22Rv1 (cell line): ENCODE measurements around the gene MAGEA9B.
"Not testable (repeated sequence)": the region's sequence is repeated elsewhere in the genome, so short reads cannot be mapped to it uniquely, and the experiment has no call there.

Experiments used
- ZFX ChIP-seq: fragments of 450-650 bp; IDR thresholded peaks from 2 replicates; pipeline ENCODE4 v1.6.1; 2017; ENCODE audit warnings: antibody characterized with exemption, borderline replicate concordance
- TF ChIP-seq, protein P1 (sequence below): fragments of 450-650 bp; IDR thresholded peaks from 2 replicates; pipeline ENCODE4 v1.5.1; 2017; ENCODE audit warnings: mild to moderate bottlenecking

DNA sequence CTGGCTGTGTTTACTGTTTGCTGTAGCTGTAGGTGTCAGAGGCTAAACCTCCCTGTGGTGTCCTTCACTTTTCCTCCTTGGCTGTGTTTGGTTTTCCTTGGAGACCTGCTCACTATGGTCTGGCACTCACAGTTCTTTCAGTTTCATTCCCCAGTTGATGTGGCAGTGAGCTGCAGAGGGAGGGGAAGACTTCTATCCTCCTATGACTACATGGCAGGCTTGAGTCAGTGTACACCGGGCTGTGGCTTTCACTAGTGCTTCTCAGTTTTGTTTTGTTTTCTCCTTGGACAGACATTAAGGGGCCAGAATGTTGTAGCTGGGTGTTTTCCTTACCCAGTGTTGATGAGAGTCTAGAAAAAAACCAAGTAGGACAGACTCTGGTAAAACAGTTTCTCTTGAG is 13.8 kb downstream of the MAGEA9B start:
- TF ChIP-seq, protein P1, sequence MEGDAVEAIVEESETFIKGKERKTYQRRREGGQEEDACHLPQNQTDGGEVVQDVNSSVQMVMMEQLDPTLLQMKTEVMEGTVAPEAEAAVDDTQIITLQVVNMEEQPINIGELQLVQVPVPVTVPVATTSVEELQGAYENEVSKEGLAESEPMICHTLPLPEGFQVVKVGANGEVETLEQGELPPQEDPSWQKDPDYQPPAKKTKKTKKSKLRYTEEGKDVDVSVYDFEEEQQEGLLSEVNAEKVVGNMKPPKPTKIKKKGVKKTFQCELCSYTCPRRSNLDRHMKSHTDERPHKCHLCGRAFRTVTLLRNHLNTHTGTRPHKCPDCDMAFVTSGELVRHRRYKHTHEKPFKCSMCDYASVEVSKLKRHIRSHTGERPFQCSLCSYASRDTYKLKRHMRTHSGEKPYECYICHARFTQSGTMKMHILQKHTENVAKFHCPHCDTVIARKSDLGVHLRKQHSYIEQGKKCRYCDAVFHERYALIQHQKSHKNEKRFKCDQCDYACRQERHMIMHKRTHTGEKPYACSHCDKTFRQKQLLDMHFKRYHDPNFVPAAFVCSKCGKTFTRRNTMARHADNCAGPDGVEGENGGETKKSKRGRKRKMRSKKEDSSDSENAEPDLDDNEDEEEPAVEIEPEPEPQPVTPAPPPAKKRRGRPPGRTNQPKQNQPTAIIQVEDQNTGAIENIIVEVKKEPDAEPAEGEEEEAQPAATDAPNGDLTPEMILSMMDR, result not testable (repeated sequence)
- TF ChIP-seq ZFX, result not testable (repeated sequence)
